Prostate gland (tissue), 2 donors: ENCODE results near the gene MEX3C. TPM values are rescaled to one million over a fixed set of nuclear protein-coding genes. Genes with fewer than 3 reads are reported as not detected.

Source experiments
- DNase-seq: peaks from one replicate; pipeline ENCODE4 v3.0.0-alpha.2; 2019; ENCODE audit warnings: low spot score
- H3K27ac ChIP-seq, 2 donors: fragments of 200-600 bp; sonication (generic); 2 replicates each; pipeline ENCODE4 v1.5.1; 2017 to 2019
- H3K27me3 ChIP-seq: fragments of 200-600 bp; sonication (generic); replicated peaks from 2 replicates; pipeline ENCODE4 v1.5.1; 2019; ENCODE audit not compliant: insufficient read depth
- H3K36me3 ChIP-seq, 2 donors: fragments of 200-600 bp; sonication (generic); 1 replicate in 1 of 2; 2 replicates in 1 of 2; pipeline versions ENCODE4 v1.5.1 to v1.8.1; 2017 to 2019
- H3K4me1 ChIP-seq: fragments of 200-600 bp; sonication (generic); replicated peaks from 2 replicates; pipeline ENCODE4 v1.5.1; 2019
- H3K4me3 ChIP-seq, 2 donors: fragments of 200-600 bp; sonication (generic); 2 replicates each; pipeline ENCODE4 v1.5.1; 2017 to 2019
- H3K9me3 ChIP-seq: fragments of 200-600 bp; sonication (generic); 2 replicates; pipeline ENCODE4 v1.5.1; 2017
- POLR2A ChIP-seq: fragments of 450-650 bp; IDR thresholded peaks from one replicate; pipeline ENCODE4 v1.6.1; 2016; ENCODE audit warnings: antibody characterized with exemption, mild to moderate bottlenecking
- POLR2AphosphoS5 ChIP-seq: sonication (generic); formaldehyde crosslinking; IDR thresholded peaks from one replicate; pipeline ENCODE4 v1.6.1; 2017; ENCODE audit warnings: antibody characterized with exemption
- WGBS: methylation state at CpG from one replicate; pipeline ENCODE4 v1.1.5; 2018; 5-methylcytosine and 5-hydroxymethylcytosine counted together
- intact Hi-C: fragments of 100-400 bp; cut with DNase I; formaldehyde crosslinking; loops from one replicate; pipeline ENCODE4 v1.14.2; 2022
- total RNA-seq, 2 donors: library from RNA; depleted of rRNA; stranded (reverse); fragments of >200 nt; gene quantifications; one replicate each; pipeline ENCODE4 v1.1.0, GENCODE V29; 2016
- TF ChIP-seq, protein P1 (sequence below), 4 experiments: fragments of 200-600 bp in 2 of 4; fragments of 450-650 bp in 2 of 4; sonication (generic) in 2 of 4; IDR thresholded peaks; 1 replicate in 3 of 4; 2 replicates in 1 of 4; pipeline ENCODE4 v1.5.1; 2016 to 2019; ENCODE audit warnings: antibody characterized with exemption in 4 of 4, mild to moderate bottlenecking in 2 of 4, moderate library complexity in 2 of 4

MEX3C gene
- total RNA-seq, 2 donors from 2014 or later = 29.2 to 54.0 TPM

DNA sequence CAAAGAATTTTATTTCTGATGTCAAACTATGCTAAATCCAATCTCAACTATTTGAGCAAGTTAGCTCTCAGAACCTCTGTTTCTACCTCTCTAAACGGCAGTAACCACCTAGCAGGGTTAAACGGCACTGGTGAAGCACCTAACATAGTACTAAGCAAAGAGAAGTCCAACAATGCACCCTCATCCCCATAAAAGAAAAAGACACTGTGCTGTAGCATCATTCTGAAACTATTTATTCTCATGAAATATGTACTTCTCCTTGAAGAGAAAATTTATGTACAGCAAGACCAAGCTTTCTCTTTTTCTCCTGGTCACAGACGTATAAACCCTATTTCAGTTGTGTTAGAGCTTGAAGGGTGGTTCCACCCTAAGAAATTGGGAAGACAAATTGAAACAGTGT, 4.8 kb downstream of the MEX3C start:
- intact Hi-C loops = loop anchor here (10.0 kb wide), 1 partner anchor 368 kb away; the partner anchor contains the start of gene MRO
- H3K9me3 ChIP-seq = no peaks in the 10 kb centered on the region
- peaks cover 8% of the 10 kb centered on the region for H3K4me1 ChIP-seq
- H3K27me3 ChIP-seq = no peaks in the 10 kb centered on the region
- H3K36me3 ChIP-seq = no peaks in the 10 kb centered on the region
- 69% methylated on average over 3 of the region's 3 CpGs for WGBS
- no peak overlapping the region for H3K27ac ChIP-seq
- TF ChIP-seq POLR2A (no peak), POLR2AphosphoS5 (no peak)
- TF ChIP-seq, protein P1, sequence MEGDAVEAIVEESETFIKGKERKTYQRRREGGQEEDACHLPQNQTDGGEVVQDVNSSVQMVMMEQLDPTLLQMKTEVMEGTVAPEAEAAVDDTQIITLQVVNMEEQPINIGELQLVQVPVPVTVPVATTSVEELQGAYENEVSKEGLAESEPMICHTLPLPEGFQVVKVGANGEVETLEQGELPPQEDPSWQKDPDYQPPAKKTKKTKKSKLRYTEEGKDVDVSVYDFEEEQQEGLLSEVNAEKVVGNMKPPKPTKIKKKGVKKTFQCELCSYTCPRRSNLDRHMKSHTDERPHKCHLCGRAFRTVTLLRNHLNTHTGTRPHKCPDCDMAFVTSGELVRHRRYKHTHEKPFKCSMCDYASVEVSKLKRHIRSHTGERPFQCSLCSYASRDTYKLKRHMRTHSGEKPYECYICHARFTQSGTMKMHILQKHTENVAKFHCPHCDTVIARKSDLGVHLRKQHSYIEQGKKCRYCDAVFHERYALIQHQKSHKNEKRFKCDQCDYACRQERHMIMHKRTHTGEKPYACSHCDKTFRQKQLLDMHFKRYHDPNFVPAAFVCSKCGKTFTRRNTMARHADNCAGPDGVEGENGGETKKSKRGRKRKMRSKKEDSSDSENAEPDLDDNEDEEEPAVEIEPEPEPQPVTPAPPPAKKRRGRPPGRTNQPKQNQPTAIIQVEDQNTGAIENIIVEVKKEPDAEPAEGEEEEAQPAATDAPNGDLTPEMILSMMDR (IDR thresholded peaks at IDR 0.05) = no peak
- no peak overlapping the region for H3K4me3 ChIP-seq
- no peak for DNase-seq

DNA sequence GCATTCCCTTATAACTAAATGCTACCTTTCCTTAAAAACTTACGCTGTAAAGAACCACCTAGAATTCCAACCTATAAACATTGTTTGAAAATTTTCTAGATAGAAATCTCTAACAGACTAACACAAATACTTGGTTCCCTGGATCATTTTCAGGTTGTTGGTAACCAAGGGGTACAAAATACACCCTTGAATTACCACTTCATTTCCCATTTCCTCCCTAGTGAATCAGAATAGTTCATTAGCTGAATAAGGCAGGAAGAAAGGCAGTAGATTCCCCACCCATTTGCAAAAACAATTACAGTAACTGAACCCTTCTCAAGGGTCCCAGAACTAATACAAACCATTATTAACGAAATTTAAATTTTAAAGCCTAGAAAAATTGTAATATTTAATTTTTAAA, 5.5 kb downstream of the MEX3C start:
- Histone ChIP-seq H3K4me1 (peaks cover 8% of the 10 kb centered on the region), H3K36me3 (no peaks in the 10 kb centered on the region), H3K27me3 (no peaks in the 10 kb centered on the region), H3K27ac (no peak overlapping the region), H3K4me3 (no peak overlapping the region), H3K9me3 (no peaks in the 10 kb centered on the region)
- intact Hi-C loops = loop anchor here (10.0 kb wide), 1 partner anchor 367 kb away; the partner anchor contains the start of gene MRO
- TF ChIP-seq POLR2A (no peak), POLR2AphosphoS5 (no peak)
- TF ChIP-seq, protein P1 (IDR thresholded peaks at IDR 0.05) = no peak
- no peak for DNase-seq
- WGBS = 84% methylated on average over 2 of the region's 2 CpGs

DNA sequence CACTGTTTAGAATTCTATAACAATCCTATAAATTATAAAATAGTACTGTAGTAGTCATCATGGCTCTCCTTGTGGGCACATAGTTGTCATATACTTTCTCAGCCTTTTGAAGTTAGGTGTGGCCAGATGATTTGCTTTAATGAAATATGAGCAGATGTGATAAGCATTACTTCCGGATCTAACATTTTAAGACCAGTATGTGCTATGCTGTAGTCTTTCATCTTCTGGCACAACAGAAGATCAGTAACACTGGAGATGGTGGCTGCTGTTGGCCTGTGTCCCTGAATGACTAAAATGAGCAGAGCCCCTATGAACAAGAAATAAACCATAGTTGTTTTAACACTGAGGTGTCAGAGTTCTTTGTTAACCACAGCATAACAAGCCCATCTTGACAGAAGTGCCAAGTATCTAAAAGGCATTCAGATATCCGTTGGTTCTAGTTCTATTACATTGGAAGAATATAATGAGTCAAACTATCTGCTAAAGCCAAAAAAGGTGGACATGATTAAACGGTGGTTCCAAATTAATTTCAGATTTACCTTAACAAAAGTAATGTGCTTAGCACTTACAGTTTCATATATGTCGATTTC, 6.3 kb downstream of the MEX3C start:
- Histone ChIP-seq H3K9me3 (no peaks in the 10 kb centered on the region), H3K27me3 (no peaks in the 10 kb centered on the region), H3K27ac (no peak overlapping the region), H3K4me3 (no peak overlapping the region), H3K4me1 (peaks cover 8% of the 10 kb centered on the region), H3K36me3 (no peaks in the 10 kb centered on the region)
- no peak for DNase-seq
- TF ChIP-seq, protein P1 (IDR thresholded peaks at IDR 0.05) = no peak
- TF ChIP-seq POLR2A (no peak), POLR2AphosphoS5 (no peak)
- intact Hi-C loops = loop anchor here (10.0 kb wide), 1 partner anchor 366 kb away; the partner anchor contains the start of gene MRO
- WGBS = 43% methylated on average over 4 of the region's 4 CpGs

DNA sequence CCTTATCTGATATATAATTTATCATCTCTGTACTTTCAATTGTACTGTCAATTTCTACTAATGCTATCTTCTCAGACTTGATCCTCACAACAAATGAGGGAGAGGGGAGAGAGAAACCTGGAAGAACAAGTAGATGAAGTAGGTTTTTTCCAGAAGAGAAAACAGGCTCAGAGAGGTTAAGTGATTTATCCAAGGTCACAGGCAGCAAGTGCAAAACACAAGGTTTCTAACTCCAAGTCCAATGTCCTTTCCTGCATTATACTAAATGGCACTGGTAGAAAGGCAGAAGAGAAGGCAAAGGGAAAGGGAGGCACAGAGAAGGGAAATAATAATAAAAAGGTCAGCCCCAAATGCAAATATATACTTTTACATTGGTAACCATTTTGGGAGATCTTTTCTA, 7.5 kb downstream of the MEX3C start:
- intact Hi-C loops = loop anchor here (10.0 kb wide), 1 partner anchor 365 kb away; the partner anchor contains the start of gene MRO
- H3K9me3 ChIP-seq = no peaks in the 10 kb centered on the region
- TF ChIP-seq, protein P1 (IDR thresholded peaks at IDR 0.05) = no peak
- TF ChIP-seq POLR2A (no peak), POLR2AphosphoS5 (no peak)
- DNase-seq = no peak
- no peak overlapping the region for H3K4me3 ChIP-seq
- no peak overlapping the region for H3K27ac ChIP-seq
- H3K27me3 ChIP-seq = no peaks in the 10 kb centered on the region
- no peaks in the 10 kb centered on the region for H3K36me3 ChIP-seq
- H3K4me1 ChIP-seq = peaks cover 8% of the 10 kb centered on the region

DNA sequence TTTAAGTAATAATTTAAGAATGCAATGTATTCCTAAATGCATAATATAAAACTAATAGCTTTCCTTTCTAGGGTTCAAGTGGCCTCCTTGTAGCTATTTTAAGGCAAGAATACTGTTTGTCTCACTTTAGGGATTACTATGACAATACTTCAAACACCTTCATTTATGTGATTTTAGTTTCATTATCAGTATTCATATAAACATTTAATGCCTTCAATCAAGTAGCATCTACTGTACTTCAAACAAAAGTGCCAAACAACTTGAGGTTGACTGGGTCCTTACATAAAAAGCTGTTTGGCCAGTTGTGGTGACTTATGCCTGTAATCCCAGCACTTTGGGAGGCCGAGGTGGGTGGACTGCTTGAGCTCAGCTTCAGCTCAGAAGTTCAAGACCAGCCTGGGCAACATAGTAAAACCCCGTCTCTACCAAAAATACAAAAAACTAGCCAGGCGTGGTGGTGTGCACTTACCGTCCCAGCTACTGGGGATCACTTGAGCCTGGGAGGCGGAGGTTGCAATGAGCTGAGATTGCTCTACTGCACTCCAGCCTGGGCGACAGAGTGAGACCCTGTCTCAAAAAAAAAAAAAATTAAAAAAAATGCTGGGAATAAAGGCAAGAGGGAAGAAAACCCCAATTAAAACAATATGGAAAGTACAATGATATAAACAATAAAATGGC, 9.3 kb downstream of the MEX3C start:
- no peaks in the 10 kb centered on the region for H3K4me1 ChIP-seq
- H3K9me3 ChIP-seq = no peaks in the 10 kb centered on the region
- no peak overlapping the region for H3K4me3 ChIP-seq
- no peak overlapping the region for H3K27ac ChIP-seq
- DNase-seq = no peak
- no peaks in the 10 kb centered on the region for H3K36me3 ChIP-seq
- 88% methylated on average over 6 of the region's 6 CpGs for WGBS
- no peaks in the 10 kb centered on the region for H3K27me3 ChIP-seq
- intact Hi-C loops = no loop called here
- TF ChIP-seq POLR2AphosphoS5 (no peak), POLR2A (no peak)
- TF ChIP-seq, protein P1 (IDR thresholded peaks at IDR 0.05) = no peak
